CD4-positive, alpha-beta T cell (primary cell): ENCODE measurements around the gene BCL2. TPM values are rescaled to one million over a fixed set of nuclear protein-coding genes. Genes with fewer than 3 reads are reported as not detected.
A peak's percentile ranks its signal among the peaks of the same experiment; 100 is the strongest.
"Not testable (repeated sequence)": the region's sequence is repeated elsewhere in the genome, so short reads cannot be mapped to it uniquely, and the experiment has no call there.

Experiments used
- ATAC-seq: fragments of 200-7000 bp; cut with Tn5 transposase; one replicate; pipeline ENCODE4 v1.10.0; 2022; ENCODE audit warnings: mild to moderate bottlenecking; ENCODE audit not compliant: poor library complexity
- CTCF ChIA-PET: fragments of 350-600 bp; sonication (Branson Sonifier 250); formaldehyde crosslinking; loops from one replicate; lab custom pipeline; 2021; ENCODE audit warnings: antibody characterized with exemption, inconsistent platforms; lab: Charles Lee
- POLR2A ChIA-PET: fragments of 350-600 bp; sonication (Branson Sonifier 250); formaldehyde crosslinking; loops from one replicate; lab custom pipeline; 2021; ENCODE audit warnings: antibody characterized with exemption, inconsistent platforms; lab: Charles Lee
- DNase-seq, 14 experiments: peaks; one replicate each; pipeline ENCODE4 v3.0.0-alpha.2; 2013 to 2020; ENCODE audit warnings: mixed read lengths in 2 of 14
- H3K27ac ChIP-seq, 2 donors: one replicate each; pipeline versions ENCODE4 v1.5.1 to v1.7.0; 2013; ENCODE audit warnings: low read length in 2 of 2, low read depth in 1 of 2, mild to moderate bottlenecking in 1 of 2
- H3K27me3 ChIP-seq, 2 experiments: 1 replicate in 1 of 2; 2 replicates in 1 of 2; pipeline versions ENCODE4 v1.6.1 to v1.7.0; 2013; ENCODE audit warnings: low read length in 2 of 2, control low read depth in 1 of 2, mild to moderate bottlenecking in 1 of 2, moderate library complexity in 1 of 2; ENCODE audit not compliant: insufficient read depth in 2 of 2, control insufficient read depth in 1 of 2
- H3K36me3 ChIP-seq: one replicate; pipeline ENCODE4 v1.6.1; 2013; ENCODE audit warnings: low read length, control low read depth; ENCODE audit not compliant: insufficient read depth
- H3K4me1 ChIP-seq: one replicate; pipeline ENCODE4 v1.6.1; 2013; ENCODE audit warnings: low read length, control low read depth; ENCODE audit not compliant: insufficient read depth
- H3K4me3 ChIP-seq: one replicate; pipeline ENCODE4 v1.5.1; 2013; ENCODE audit warnings: mild to moderate bottlenecking, low read length, moderate library complexity
- H3K9me3 ChIP-seq, 2 experiments: 1 replicate in 1 of 2; 2 replicates in 1 of 2; pipeline versions ENCODE4 v1.6.1 to v1.7.0; 2013; ENCODE audit warnings: low read length in 2 of 2, mild to moderate bottlenecking in 2 of 2, control low read depth in 1 of 2, moderate library complexity in 1 of 2; ENCODE audit not compliant: control insufficient read depth in 1 of 2, insufficient read depth in 1 of 2
- H3K27ac Mint-ChIP-seq: one replicate; pipeline ENCODE4 v1.8.0; 2020; ENCODE audit warnings: mixed read lengths
- H3K27me3 Mint-ChIP-seq: one replicate; pipeline ENCODE4 v1.8.0; 2021; ENCODE audit warnings: mixed read lengths
- H3K36me3 Mint-ChIP-seq: one replicate; pipeline ENCODE4 v1.8.0; 2021; ENCODE audit warnings: low read depth, mixed read lengths
- H3K4me1 Mint-ChIP-seq: one replicate; pipeline ENCODE4 v1.8.0; 2021; ENCODE audit warnings: low read depth, mixed read lengths
- H3K4me3 Mint-ChIP-seq: one replicate; pipeline ENCODE4 v1.8.0; 2020; ENCODE audit warnings: mild to moderate bottlenecking, mixed read lengths
- H3K9me3 Mint-ChIP-seq: one replicate; pipeline ENCODE4 v1.8.0; 2020; ENCODE audit warnings: mixed read lengths
- intact Hi-C, 2 experiments: fragments of 100-400 bp; cut with DNase I in 1 of 2; cut with micrococcal nuclease in 1 of 2; formaldehyde crosslinking; loops; one replicate each; pipeline versions ENCODE4 v1.15.1 to v1.9.0; 2023 to 2025; cut with DNase I, micrococcal nuclease
- total RNA-seq, 174 experiments: library from RNA in 2 of 174; stranded (reverse) in 2 of 174; gene quantifications; one replicate each; pipeline ENCODE4 v1.2.3 and lab custom pipeline; 2021 to 2026
- TF ChIP-seq, protein P1 (sequence below): fragments of 200-600 bp; IDR thresholded peaks from one replicate; pipeline ENCODE4 v1.8.0; 2022; ENCODE audit warnings: antibody characterized with exemption, mild to moderate bottlenecking

The BCL2 gene
- total RNA-seq, 2 experiments from 2014 or later, result 40.1 to 40.3 TPM

DNA sequence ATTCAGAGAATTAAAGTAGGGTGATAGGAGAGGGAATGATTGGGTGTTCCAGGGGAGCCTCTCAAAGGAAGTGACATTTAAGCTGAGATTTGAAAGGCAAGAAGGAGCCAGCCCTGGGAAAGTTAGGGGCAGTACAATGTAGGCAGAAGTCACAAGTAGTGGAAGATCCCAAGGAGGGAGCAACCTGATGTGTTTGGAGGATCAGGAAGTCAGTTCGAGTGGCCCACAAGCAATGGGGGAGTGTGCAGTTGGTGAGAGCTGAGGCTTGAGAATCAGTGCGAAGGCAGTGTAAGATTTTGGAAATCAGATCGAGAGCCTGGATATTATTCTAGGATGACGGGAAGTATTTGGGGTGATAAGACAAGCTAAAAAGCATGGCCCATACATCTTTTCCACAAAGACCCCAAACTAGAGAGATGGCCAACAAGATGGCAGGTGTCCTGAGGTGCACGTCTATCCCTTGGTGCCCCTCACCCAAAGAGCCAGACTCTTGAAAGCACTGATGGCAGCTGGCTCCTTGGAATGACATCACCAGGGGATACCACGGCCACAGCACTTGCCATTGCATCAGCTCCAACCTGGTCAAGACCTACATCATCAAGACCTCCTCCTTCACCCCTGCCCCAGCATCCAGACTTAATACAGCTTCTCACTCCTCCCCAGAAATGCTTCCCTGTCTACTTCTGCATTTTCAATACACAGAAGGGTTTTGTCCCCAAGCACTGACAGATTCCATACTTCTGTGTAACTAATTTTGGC is 127.3 kb downstream of the BCL2 start:
- Mint-ChIP-seq H3K27me3 (no peaks in the 10 kb centered on the region), H3K4me3 (no peak overlapping the region), H3K36me3 (no peaks in the 10 kb centered on the region), H3K4me1 (peaks cover 41% of the 10 kb centered on the region), H3K9me3 (no peaks in the 10 kb centered on the region), H3K27ac (peak overlapping the region; percentile 46)
- Histone ChIP-seq H3K27me3 (no peaks in the 10 kb centered on the region), H3K4me3 (no peak overlapping the region), H3K9me3 (no peaks in the 10 kb centered on the region), H3K27ac (no peak overlapping the region), H3K36me3 (peaks cover 2% of the 10 kb centered on the region), H3K4me1 (peaks cover 19% of the 10 kb centered on the region)
- intact Hi-C loops, result no loop called here
- ChIA-PET POLR2A (interaction anchor here (1.3 kb wide), 1 partner anchor 34 kb away, joined by 4 read pairs; no protein-coding TSS in a partner anchor), CTCF (no interaction called here)
- ATAC-seq (no peak), DNase-seq (peak in 2 of 14 experiments; percentile 29 to 55)
- TF ChIP-seq, protein P1, sequence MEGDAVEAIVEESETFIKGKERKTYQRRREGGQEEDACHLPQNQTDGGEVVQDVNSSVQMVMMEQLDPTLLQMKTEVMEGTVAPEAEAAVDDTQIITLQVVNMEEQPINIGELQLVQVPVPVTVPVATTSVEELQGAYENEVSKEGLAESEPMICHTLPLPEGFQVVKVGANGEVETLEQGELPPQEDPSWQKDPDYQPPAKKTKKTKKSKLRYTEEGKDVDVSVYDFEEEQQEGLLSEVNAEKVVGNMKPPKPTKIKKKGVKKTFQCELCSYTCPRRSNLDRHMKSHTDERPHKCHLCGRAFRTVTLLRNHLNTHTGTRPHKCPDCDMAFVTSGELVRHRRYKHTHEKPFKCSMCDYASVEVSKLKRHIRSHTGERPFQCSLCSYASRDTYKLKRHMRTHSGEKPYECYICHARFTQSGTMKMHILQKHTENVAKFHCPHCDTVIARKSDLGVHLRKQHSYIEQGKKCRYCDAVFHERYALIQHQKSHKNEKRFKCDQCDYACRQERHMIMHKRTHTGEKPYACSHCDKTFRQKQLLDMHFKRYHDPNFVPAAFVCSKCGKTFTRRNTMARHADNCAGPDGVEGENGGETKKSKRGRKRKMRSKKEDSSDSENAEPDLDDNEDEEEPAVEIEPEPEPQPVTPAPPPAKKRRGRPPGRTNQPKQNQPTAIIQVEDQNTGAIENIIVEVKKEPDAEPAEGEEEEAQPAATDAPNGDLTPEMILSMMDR, result no peak

DNA sequence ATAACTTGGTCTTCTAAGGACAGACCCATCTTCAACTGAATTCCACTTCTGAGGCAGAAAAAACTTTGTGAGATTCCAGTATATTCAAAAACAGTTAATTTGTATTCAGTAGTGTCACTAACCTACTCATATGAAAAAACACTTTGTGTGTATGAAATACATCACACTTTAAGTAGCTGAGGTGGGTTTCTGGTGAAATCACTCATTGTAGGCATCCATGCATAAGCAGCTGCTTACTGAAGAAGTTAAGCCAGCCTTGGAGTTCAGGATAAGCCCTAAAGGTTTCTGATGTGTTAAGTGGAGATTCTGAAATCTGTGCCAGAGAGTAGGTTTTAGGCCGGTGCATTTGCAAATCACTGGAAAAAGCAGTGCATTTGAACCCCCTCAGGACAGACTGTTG is 128.2 kb downstream of the BCL2 start:
- no peak overlapping the region for H3K27ac Mint-ChIP-seq
- POLR2A ChIA-PET, result interaction anchor here (1.3 kb wide), 1 partner anchor 33 kb away, joined by 4 read pairs; no protein-coding TSS in a partner anchor
- H3K4me3 Mint-ChIP-seq, result no peak overlapping the region

DNA sequence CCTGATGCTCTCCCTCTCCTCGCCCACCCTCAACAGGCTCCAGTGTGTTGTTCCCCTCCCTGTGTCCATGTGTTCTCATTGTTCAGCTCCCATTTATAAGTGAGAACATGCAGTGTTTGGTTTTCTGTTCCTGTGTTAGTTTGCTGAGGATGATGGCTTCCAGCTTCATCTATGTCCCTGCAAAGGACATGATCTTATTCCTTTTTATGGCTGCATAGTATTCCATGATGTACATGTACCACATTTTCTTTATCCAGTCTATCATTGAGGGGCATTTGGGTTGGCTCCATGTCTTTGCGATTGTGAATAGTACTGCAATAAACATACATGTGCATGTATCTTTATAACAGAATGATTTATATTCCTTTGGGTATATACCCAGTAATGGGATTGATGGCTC is 128.7 kb downstream of the BCL2 start:
- H3K27me3 ChIP-seq, H3K4me3 ChIP-seq, H3K9me3 Mint-ChIP-seq, ATAC-seq, intact Hi-C loops, H3K27me3 Mint-ChIP-seq, H3K9me3 ChIP-seq, H3K27ac ChIP-seq, DNase-seq, H3K4me3 Mint-ChIP-seq, H3K36me3 ChIP-seq, H3K36me3 Mint-ChIP-seq: not testable (repeated sequence)
- CTCF ChIA-PET, result interaction anchor here (1.4 kb wide), 1 partner anchor 17 kb away, joined by 4 read pairs; no protein-coding TSS in a partner anchor
- H3K4me1 ChIP-seq, result peaks cover 20% of the 10 kb centered on the region
- POLR2A ChIA-PET, result interaction anchor here (1.3 to 1.6 kb wide), 2 partner anchors 20 to 33 kb away, joined by 4 read pairs; no protein-coding TSS in a partner anchor
- H3K27ac Mint-ChIP-seq, result peak overlapping the region; percentile 23
- H3K4me1 Mint-ChIP-seq, result peaks cover 55% of the 10 kb centered on the region

More for the DNA sequence above, 128.2 kb downstream of the BCL2 start:
- Mint-ChIP-seq H3K9me3 (no peaks in the 10 kb centered on the region), H3K27me3 (no peaks in the 10 kb centered on the region), H3K4me1 (peaks cover 50% of the 10 kb centered on the region), H3K36me3 (no peaks in the 10 kb centered on the region)
- no peak overlapping the region for H3K27ac ChIP-seq
- no peaks in the 10 kb centered on the region for H3K27me3 ChIP-seq
- intact Hi-C loops, result no loop called here
- H3K4me1 ChIP-seq, result peaks cover 20% of the 10 kb centered on the region
- no peak for ATAC-seq
- H3K9me3 ChIP-seq, result no peaks in the 10 kb centered on the region
- no peak overlapping the region for H3K4me3 ChIP-seq
- TF ChIP-seq, protein P1, result no peak
- H3K36me3 ChIP-seq, result peaks cover 2% of the 10 kb centered on the region
- DNase-seq, result no peak
- CTCF ChIA-PET, result no interaction called here
